ENCODE measurements around the gene ARL8A. TPM values are rescaled to one million over a fixed set of nuclear protein-coding genes. Genes with fewer than 3 reads are reported as not detected.

The ARL8A gene
- polyA plus RNA-seq, 3 donors, result 12.4 to 123 (median 14.8) TPM

GRCh38 chr1:202164271-202165037 lies 19.9 kb upstream of the ARL8A start:
- no peak for DNase-seq
- Histone ChIP-seq H3K79me2 (ENCODE audit: insufficient read depth, low read length) (peaks cover 29% of the 10 kb centered on the region), H3K27me3 (ENCODE audit: control insufficient read depth in 2 of 2, insufficient read depth in 2 of 2, low read length in 2 of 2) (no peaks in the 10 kb centered on the region), H3K4me1 (ENCODE audit: control insufficient read depth in 1 of 2, insufficient read depth in 2 of 2, low read length in 2 of 2) (peaks cover 39 to 41% of the 10 kb centered on the region in 2 donors), H3K9me3 (replicated peaks in 1 of 2; ENCODE audit: control insufficient read depth in 1 of 2, insufficient read depth in 1 of 2, low read length in 2 of 2) (no peaks in the 10 kb centered on the region), H3K4me3 (replicated peaks in 1 of 3; ENCODE audit: low read depth in 2 of 3, low read length in 3 of 3) (no peak overlapping the region), H2AFZ (ENCODE audit: insufficient read depth, low read depth, low read length, poor library complexity, severe bottlenecking) (no peak overlapping the region), H3K36me3 (replicated peaks in 1 of 2; ENCODE audit: control insufficient read depth in 1 of 2, insufficient read depth in 2 of 2, low read length in 2 of 2) (no peaks in the 10 kb centered on the region), H3K27ac (ENCODE audit: low read depth in 1 of 2, low read length in 2 of 2) (no peak overlapping the region), H3K4me2 (replicated peaks; ENCODE audit: extremely low read depth, low read length, poor library complexity, severe bottlenecking) (no peak overlapping the region), H3K9ac (ENCODE audit: insufficient read depth, low read length, poor library complexity, severe bottlenecking) (no peak overlapping the region), H4K20me1 (ENCODE audit: insufficient read depth, low read length) (no peaks in the 10 kb centered on the region)
- intact Hi-C loops (cut with micrococcal nuclease), result no loop called here
- WGBS (ENCODE audit: insufficient coverage), result 53% methylated on average over 7 of the region's 11 CpGs
- H3K9me3 Mint-ChIP-seq, result no peaks in the 10 kb centered on the region
- H3K27me3 Mint-ChIP-seq (ENCODE audit: low read depth in 3 of 3), result peaks cover 4 to 11% (median 4%) of the 10 kb centered on the region in 3 donors
- peaks cover 47% of the 10 kb centered on the region for H3K4me1 Mint-ChIP-seq
- peaks cover 0 to 2% of the 10 kb centered on the region in 2 donors for H3K36me3 Mint-ChIP-seq
- no peak for TF ChIP-seq CTCF (IDR thresholded peaks at IDR 0.05)
- H3K27ac Mint-ChIP-seq, result peak overlapping the region in 1 of 7 donors; percentile 63
- no peak overlapping the region for H3K4me3 Mint-ChIP-seq

- TF ChIP-seq CTCF (IDR thresholded peaks at IDR 0.05), result no peak
- H3K9me3 Mint-ChIP-seq, result no peaks in the 10 kb centered on the region
- Histone ChIP-seq H3K4me3 (replicated peaks in 1 of 3; ENCODE audit: low read depth in 2 of 3, low read length in 3 of 3) (no peak overlapping the region), H3K27ac (ENCODE audit: low read depth in 1 of 2, low read length in 2 of 2) (no peak overlapping the region), H4K20me1 (ENCODE audit: insufficient read depth, low read length) (no peaks in the 10 kb centered on the region), H3K36me3 (replicated peaks in 1 of 2; ENCODE audit: control insufficient read depth in 1 of 2, insufficient read depth in 2 of 2, low read length in 2 of 2) (no peaks in the 10 kb centered on the region), H3K27me3 (ENCODE audit: control insufficient read depth in 2 of 2, insufficient read depth in 2 of 2, low read length in 2 of 2) (no peaks in the 10 kb centered on the region), H2AFZ (ENCODE audit: insufficient read depth, low read depth, low read length, poor library complexity, severe bottlenecking) (peak overlapping the region; percentile 58), H3K9me3 (replicated peaks in 1 of 2; ENCODE audit: control insufficient read depth in 1 of 2, insufficient read depth in 1 of 2, low read length in 2 of 2) (no peaks in the 10 kb centered on the region), H3K4me2 (replicated peaks; ENCODE audit: extremely low read depth, low read length, poor library complexity, severe bottlenecking) (peak overlapping the region; percentile 96), H3K79me2 (ENCODE audit: insufficient read depth, low read length) (peaks cover 38% of the 10 kb centered on the region), H3K4me1 (ENCODE audit: control insufficient read depth in 1 of 2, insufficient read depth in 2 of 2, low read length in 2 of 2) (peaks cover 46 to 50% of the 10 kb centered on the region in 2 donors), H3K9ac (ENCODE audit: insufficient read depth, low read length, poor library complexity, severe bottlenecking) (no peak overlapping the region)
- peaks cover 0 to 2% of the 10 kb centered on the region in 2 donors for H3K36me3 Mint-ChIP-seq
- peak overlapping the region in 1 of 2 donors; percentile 96 for H3K4me3 Mint-ChIP-seq
- H3K27me3 Mint-ChIP-seq (ENCODE audit: low read depth in 3 of 3), result peaks cover 4 to 11% (median 6%) of the 10 kb centered on the region in 3 donors
- 38% methylated on average over 5 of the region's 12 CpGs for whole genome bisulfite sequencing (ENCODE audit: insufficient coverage)
- H3K27ac Mint-ChIP-seq, result peak overlapping the region in 2 of 7 donors; percentile 21 to 49
- DNase-seq, result no peak
- intact Hi-C loops (cut with micrococcal nuclease), result no loop called here
- H3K4me1 Mint-ChIP-seq, result peaks cover 55% of the 10 kb centered on the region
Observed at GRCh38 chr1:202163281-202164270, 19.0 kb upstream of the ARL8A start.

All from CD14-positive monocyte (primary cell).